NK-92 (cell line): ENCODE data around the gene AKIRIN2.
"Not testable (repeated sequence)": the region's sequence is repeated elsewhere in the genome, so short reads cannot be mapped to it uniquely, and the experiment has no call there.

Experiments used
- DNase-seq: peaks from one replicate; lab custom pipeline; 2025; ENCODE audit not compliant: unreplicated experiment; lab: John Stamatoyannopoulos, UW

The AKIRIN2 gene

GRCh38 chr6:87718662-87719433, 16.8 kb upstream of the AKIRIN2 start:
- DNase-seq: no peak

GRCh38 chr6:87716928-87717614, 15.0 kb upstream of the AKIRIN2 start:
- no peak for DNase-seq

GRCh38 chr6:87714093-87714842, 12.2 kb upstream of the AKIRIN2 start:
- no peak for DNase-seq

GRCh38 chr6:87712713-87713112, 10.7 kb upstream of the AKIRIN2 start:
- DNase-seq: not testable (repeated sequence)

GRCh38 chr6:87710090-87710489, 8.1 kb upstream of the AKIRIN2 start:
- no peak for DNase-seq

GRCh38 chr6:87708581-87709427, 6.8 kb upstream of the AKIRIN2 start:
- DNase-seq: not testable (repeated sequence)

- no peak for DNase-seq
Observed at GRCh38 chr6:87706187-87706966, 4.3 kb upstream of the AKIRIN2 start.

- DNase-seq: no peak
Observed at GRCh38 chr6:87705070-87705691, 3.1 kb upstream of the AKIRIN2 start.

- not testable (repeated sequence) for DNase-seq
Observed at GRCh38 chr6:87703039-87703438, 1.0 kb upstream of the AKIRIN2 start.

GRCh38 chr6:87702589-87702945, 534 bp upstream of the AKIRIN2 start:
- DNase-seq: no peak

GRCh38 chr6:87701344-87701675, 723 bp downstream of the AKIRIN2 start:
- no peak for DNase-seq

GRCh38 chr6:87700397-87701343, 1.4 kb downstream of the AKIRIN2 start:
- DNase-seq: no peak

- DNase-seq: no peak
Observed at GRCh38 chr6:87699576-87699975, 2.5 kb downstream of the AKIRIN2 start.

- DNase-seq: no peak
Observed at GRCh38 chr6:87698547-87699006, 3.5 kb downstream of the AKIRIN2 start.

GRCh38 chr6:87697581-87698546, 4.2 kb downstream of the AKIRIN2 start:
- no peak for DNase-seq

GRCh38 chr6:87696817-87697216, 5.2 kb downstream of the AKIRIN2 start:
- not testable (repeated sequence) for DNase-seq

- DNase-seq: no peak
Observed at GRCh38 chr6:87692086-87692485, 9.9 kb downstream of the AKIRIN2 start.
